SU-DHL-6 (cell line): Measurements from ENCODE around the gene CEP104.

Experiments used
- CTCF ChIP-seq: fragments of 200-600 bp; sonication (generic); IDR thresholded peaks from one replicate; pipeline ENCODE4 v1.5.1; 2017; ENCODE audit warnings: antibody characterized with exemption, mild to moderate bottlenecking, low read length, moderate library complexity; ENCODE audit not compliant: insufficient read depth, poor library complexity, severe bottlenecking
- EZH2phosphoT487 ChIP-seq: fragments of 200-600 bp; sonication (generic), shearing (Covaris generic); conservative IDR thresholded peaks from 2 replicates; pipeline ENCODE4 v1.6.1; 2018; ENCODE audit warnings: mild to moderate bottlenecking, antibody characterized with exemption, low read length, moderate library complexity, mixed read lengths

- no peak for TF ChIP-seq CTCF
- no peak for TF ChIP-seq EZH2phosphoT487
Measured at GRCh38 chr1:3898994-3899753, 42.2 kb upstream of the CEP104 start.
